HepG2 (cell line): Measurements from ENCODE around the gene PFKL. TPM values are rescaled to one million over a fixed set of nuclear protein-coding genes. Genes with fewer than 3 reads are reported as not detected.

Source experiments
- CEBPB ChIP-seq: IDR thresholded peaks from 2 replicates; pipeline ENCODE4 v1.6.1; 2011; ENCODE audit warnings: low read depth, low read length, improper control_type of control experiment, borderline replicate concordance
- DBP ChIP-seq: sonication (generic); formaldehyde crosslinking; IDR thresholded peaks from 2 replicates; pipeline ENCODE4 v1.4.0; 2020; ENCODE audit warnings: missing genetic modification reagents; ENCODE audit errors: not compliant biosample characterization
- FOXA1 ChIP-seq, 2 experiments: fragments of 450-650 bp in 1 of 2; sonication (generic) in 1 of 2; formaldehyde crosslinking in 1 of 2; IDR thresholded peaks; 2 replicates each; pipeline versions ENCODE4 v1.4.0 to v1.6.1; 2016 to 2020; ENCODE audit warnings: missing genetic modification reagents in 1 of 2
- FOXO4 ChIP-seq: sonication (generic); formaldehyde crosslinking; conservative IDR thresholded peaks from 2 replicates; pipeline ENCODE4 v1.8.1; 2023; ENCODE audit warnings: missing genetic modification reagents
- MAFF ChIP-seq: IDR thresholded peaks from 2 replicates; pipeline ENCODE4 v1.6.1; 2011; ENCODE audit warnings: low read depth, low read length, improper control_type of control experiment
- MAFG ChIP-seq: sonication (generic); formaldehyde crosslinking; IDR thresholded peaks from 2 replicates; pipeline ENCODE4 v1.5.1; 2020; ENCODE audit warnings: mild to moderate bottlenecking, missing genetic modification reagents
- MAZ ChIP-seq, 2 experiments: sonication (generic) in 1 of 2; formaldehyde crosslinking in 1 of 2; IDR thresholded peaks; 2 replicates each; pipeline versions ENCODE4 v1.5.0 to v1.6.1; 2012 to 2020; ENCODE audit warnings: low read depth in 2 of 2, mild to moderate bottlenecking in 2 of 2, borderline replicate concordance in 1 of 2, improper control_type of control experiment in 1 of 2, low read length in 1 of 2, missing genetic modification reagents in 1 of 2, moderate library complexity in 1 of 2
- NFATC3 ChIP-seq: sonication (generic); formaldehyde crosslinking; IDR thresholded peaks from 2 replicates; pipeline ENCODE4 v1.5.1; 2020; ENCODE audit warnings: mild to moderate bottlenecking, missing genetic modification reagents
- REL ChIP-seq: sonication (generic); formaldehyde crosslinking; conservative IDR thresholded peaks from 2 replicates; pipeline ENCODE4 v1.8.0; 2022; ENCODE audit warnings: mild to moderate bottlenecking, missing genetic modification reagents, moderate library complexity
- SIN3B ChIP-seq: fragments of 150-350 bp; IDR thresholded peaks from 2 replicates; pipeline ENCODE4 v1.6.1; 2014; ENCODE audit warnings: low read length
- SMC3 ChIP-seq: IDR thresholded peaks from 2 replicates; pipeline ENCODE4 v1.6.1; 2011; ENCODE audit warnings: low read length, improper control_type of control experiment
- SUZ12 ChIP-seq: fragments of 150-350 bp; IDR thresholded peaks from 2 replicates; pipeline ENCODE4 v1.6.1; 2014; ENCODE audit warnings: low read depth, low read length
- TFAP4 ChIP-seq: sonication (generic); IDR thresholded peaks from 2 replicates; pipeline ENCODE4 v1.6.1; 2016; ENCODE audit warnings: low read depth, borderline replicate concordance
- ZNF282 ChIP-seq: fragments of 450-650 bp; IDR thresholded peaks from 2 replicates; pipeline ENCODE4 v1.6.1; 2018; ENCODE audit not compliant: partially characterized antibody
- ZNF547 ChIP-seq: sonication (generic); formaldehyde crosslinking; IDR thresholded peaks from 2 replicates; pipeline ENCODE4 v1.5.1; 2020; ENCODE audit warnings: mild to moderate bottlenecking, missing genetic modification reagents
- polyA plus RNA-seq, 8 experiments: library from polyadenylated mRNA; depleted of rRNA in 3 of 8; stranded (reverse) in 7 of 8; unstranded in 1 of 8; fragments of >200 nt; fragmentation: Illumina TruSeq in 4 of 8; extraction: Trizol in 4 of 8; gene quantifications; 2 replicates each; pipeline versions ENCODE4 v1.2.1 to v1.2.3, GENCODE V29; 2011 to 2016; ENCODE audit warnings: low read depth in 4 of 8, missing spikeins in 1 of 8, mixed read lengths in 1 of 8; ENCODE audit not compliant: insufficient read depth in 1 of 8
- total RNA-seq, 5 experiments: library from RNA; depleted of rRNA; stranded (reverse); fragments of >200 nt; fragmentation: Illumina TruSeq; extraction: Trizol; gene quantifications; 2 replicates each; pipeline ENCODE4 v1.2.3, GENCODE V29; 2016; ENCODE audit warnings: low read depth in 1 of 5

Gene PFKL
- total and polyA plus RNA-seq, 2 of the 13 experiments (the other 11 are each of a cell fraction or from before 2014, with no cell fraction given): 92.8 to 106 TPM

- TF ChIP-seq DBP (CRISPR knock-in tag): no peak
- TF ChIP-seq MAZ (IDR thresholded peaks at IDR 0.05; ENCODE audit: borderline replicate concordance, low read depth, low read length): 0 out of 2 replicates have a peak, but pooled peaks have one; percentile 12
- TF ChIP-seq MAZ (CRISPR knock-in tag; IDR thresholded peaks at IDR 0.05; ENCODE audit: low read depth): no peak
- no peak for TF ChIP-seq NFATC3 (CRISPR knock-in tag)
- TF ChIP-seq SUZ12: no peak
- no peak for TF ChIP-seq FOXA1 (IDR thresholded peaks at IDR 0.05)
- TF ChIP-seq FOXA1 (CRISPR knock-in tag; IDR thresholded peaks at IDR 0.05): no peak
- peak; percentile 30; the same call in 1 of the 2 replicates for TF ChIP-seq TFAP4
- TF ChIP-seq REL (CRISPR knock-in tag): no peak
- TF ChIP-seq SIN3B: no peak
- TF ChIP-seq ZNF282: no peak
- peak; percentile 20; the same call in 1 of the 2 replicates for TF ChIP-seq SMC3
- TF ChIP-seq ZNF547 (CRISPR knock-in tag): no peak
- no peak for TF ChIP-seq FOXO4 (CRISPR knock-in tag)
- no peak for TF ChIP-seq CEBPB
- TF ChIP-seq MAFF: no peak
- TF ChIP-seq MAFG (CRISPR knock-in tag): no peak
- TF ChIP-seq, all 625 proteins: peak for 50
Measured at GRCh38 chr21:44337941-44338895, 38.4 kb downstream of the PFKL start (continued).
